Measurements from ENCODE around the gene KRTAP4-7.
"Not testable (repeated sequence)": the region's sequence is repeated elsewhere in the genome, so short reads cannot be mapped to it uniquely, and the experiment has no call there.

The KRTAP4-7 gene

DNA sequence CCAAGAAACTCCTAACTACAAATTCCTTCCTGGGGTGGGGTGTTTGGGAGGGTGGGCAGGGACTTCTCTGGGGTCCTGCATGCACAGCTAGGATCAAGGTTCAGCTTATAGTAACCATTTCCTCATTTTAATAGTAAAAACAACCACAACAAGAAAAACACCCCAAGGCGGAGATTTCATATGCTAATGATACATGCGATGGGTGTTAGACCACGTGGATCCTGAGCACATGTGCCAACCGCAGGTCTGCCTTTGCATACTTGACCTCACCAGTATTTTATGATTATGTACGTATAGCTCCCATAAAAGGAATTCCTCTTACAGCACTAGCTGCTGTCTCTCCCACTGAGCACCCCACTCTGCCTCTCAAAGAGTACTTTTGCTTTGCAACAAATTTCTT lies 32.3 kb downstream of the KRTAP4-7 start:
- DNase-seq, result no peak

DNA sequence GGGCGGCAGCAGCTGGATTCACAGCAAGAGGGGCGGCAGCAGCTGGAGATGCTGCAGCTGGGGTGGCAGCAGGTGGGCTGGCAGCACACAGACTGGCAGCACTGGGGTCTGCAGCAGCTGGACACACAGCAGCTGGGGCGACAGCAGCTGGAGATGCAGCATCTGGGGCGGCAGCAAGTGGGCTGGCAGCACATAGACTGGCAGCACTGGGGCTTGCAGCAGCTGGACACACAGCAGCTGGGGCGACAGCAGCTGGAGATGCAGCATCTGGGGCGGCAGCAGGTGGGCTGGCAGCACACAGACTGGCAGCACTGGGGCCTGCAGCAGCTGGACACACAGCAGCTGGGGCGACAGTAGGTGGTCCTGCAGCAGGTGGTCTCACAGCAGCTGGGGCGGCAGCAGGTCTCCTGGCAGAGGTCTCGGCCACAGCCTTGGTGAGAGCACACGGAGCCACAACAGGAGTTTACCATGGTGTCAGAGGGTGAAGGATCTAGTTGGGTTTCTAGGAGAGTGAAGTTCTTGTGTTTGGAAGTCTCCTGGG lies 34.0 kb downstream of the KRTAP4-7 start, which contains the start of gene KRTAP4-11:
Gene KRTAP4-11 (minus strand): TSS at position 528 of the 541 bp plus-strand sequence. CDS start 58 bp downstream, at position 470.
- not testable (repeated sequence) for DNase-seq

DNA sequence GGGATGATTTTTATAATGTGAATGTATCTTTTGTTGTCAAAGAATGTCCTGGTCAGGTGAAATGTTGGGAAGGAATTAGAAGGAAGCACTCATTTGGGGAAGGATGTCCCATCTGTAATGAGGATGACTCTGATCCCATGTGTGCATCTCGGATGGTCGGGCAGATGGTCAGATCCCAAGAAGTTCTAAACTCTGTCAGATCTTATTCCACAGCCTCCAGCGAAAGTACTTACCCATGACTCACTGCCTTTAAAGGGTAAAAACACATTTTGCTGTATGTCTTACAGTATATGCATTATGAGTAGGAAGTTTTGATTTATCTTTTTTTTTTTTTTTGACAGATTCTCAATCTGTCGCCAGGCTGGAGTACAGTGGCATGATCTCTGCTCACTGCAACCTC lies 34.8 kb downstream of the KRTAP4-7 start:
- no peak for DNase-seq

DNA sequence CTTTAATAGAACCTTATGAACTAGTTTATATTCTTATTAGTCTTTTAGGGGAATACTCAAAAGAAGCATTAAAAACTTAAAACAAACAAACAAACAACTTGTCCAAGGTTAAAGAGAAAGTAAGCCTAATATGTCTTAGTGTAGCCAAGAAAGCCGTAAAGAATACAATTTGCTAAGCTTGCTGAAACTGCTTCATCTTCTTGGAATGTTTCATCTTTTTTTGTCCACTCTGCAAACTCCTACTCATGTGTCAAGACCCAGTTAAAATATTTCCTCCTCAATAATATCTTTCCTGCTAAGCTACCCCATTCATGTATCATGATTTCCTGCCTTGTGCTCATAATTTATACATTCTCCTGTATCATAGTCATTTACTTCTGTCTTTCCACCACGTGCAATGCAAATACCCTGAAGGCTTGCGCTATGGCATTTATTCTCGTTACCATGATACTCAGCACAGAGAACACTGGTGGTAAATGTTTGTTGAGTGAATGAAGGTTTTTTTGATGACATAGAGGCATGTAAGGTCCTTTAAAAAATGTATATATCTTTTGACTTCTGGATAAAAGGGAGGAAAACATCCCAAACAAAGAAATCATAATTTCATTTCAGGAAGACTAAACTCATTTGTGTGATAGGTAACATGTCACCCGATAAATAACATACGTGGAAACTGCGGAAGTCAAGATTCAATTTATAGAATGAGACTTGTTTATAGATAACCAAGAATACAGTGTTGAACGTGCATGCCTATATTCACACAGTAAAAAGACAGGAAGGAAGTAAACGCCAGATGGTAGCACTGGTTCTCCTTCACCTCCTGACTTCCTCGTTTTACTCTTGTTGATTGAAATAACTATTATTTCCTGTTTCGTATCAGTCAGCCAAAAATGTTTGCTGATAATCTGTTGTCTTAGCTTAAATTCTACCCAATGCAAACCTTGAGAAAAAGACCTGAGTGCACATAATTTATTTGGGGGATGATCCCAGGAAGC lies 36.0 kb downstream of the KRTAP4-7 start:
- DNase-seq, result not testable (repeated sequence)

DNA sequence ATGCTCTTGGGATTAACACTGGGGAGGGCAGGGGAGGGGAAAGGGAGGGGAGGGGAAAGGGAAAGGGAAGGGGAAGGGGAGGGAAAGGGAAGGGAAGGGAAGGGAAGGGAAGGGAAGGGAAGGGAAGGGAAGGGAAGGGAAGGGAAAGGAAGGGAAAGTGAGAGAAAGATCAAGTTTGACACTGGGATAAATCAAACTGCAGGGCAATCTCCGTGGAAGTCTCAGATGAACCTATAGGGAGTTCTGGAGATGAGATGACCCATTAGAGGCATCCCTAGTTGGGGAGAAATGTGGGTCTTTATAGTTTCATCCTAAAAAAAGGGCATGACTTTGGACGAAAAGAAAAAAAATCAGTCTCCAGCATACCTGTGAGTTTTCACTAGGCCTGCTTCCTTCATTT lies 37.8 kb downstream of the KRTAP4-7 start:
- no peak for DNase-seq

DNA sequence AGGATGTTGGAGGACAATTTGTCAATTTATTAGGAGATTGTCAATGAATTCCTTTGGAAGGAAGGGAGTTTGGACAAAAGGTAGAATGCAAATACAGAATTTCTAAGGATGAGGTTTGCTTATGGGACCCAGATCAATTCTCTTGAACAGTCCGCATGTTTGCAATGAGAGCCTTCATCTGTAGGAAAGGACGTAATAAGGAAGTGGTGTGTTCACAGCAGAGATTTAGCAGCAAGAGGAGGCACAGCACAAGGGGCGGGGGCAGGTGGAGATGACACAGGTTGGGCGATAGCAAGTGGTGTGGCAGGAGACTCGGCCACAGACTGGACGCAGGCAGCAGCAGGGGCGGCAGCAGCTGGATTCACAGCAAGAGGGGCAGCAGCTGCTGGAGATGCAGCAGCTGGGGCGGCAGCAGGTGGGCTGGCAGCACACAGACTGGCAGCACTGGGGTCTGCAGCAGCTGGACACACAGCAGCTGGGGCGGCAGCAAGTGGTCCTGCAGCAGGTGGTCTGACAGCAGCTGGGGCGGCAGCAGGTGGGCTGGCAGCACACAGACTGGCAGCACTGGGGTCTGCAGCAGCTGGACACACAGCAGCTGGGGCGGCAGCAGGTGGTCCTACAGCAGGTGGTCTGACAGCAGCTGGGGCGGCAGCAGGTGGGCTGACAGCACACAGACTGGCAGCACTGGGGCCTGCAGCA lies 39.5 kb downstream of the KRTAP4-7 start:
- not testable (repeated sequence) for DNase-seq

DNA sequence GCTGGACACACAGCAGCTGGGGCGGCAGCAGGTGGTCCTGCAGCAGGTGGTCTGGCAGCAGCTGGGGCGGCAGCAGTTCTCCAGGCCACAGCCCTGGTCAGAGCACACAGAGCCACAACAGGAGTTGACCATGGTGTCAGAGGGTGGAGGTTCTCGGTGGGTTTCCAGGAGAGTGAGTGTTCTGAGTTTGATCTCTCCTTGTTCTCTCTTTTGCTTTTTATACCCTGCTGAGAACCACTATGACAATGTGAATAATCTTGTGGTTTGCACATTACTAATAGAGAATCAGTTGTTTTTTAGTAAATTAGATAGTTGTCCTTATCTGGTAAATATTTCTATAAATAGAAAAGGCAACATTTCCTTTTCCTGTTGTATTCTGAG lies 40.0 kb downstream of the KRTAP4-7 start, which contains the start of gene KRTAP4-12:
Gene KRTAP4-12 (minus strand): TSS at position 192 of the 381 bp plus-strand sequence. CDS start 60 bp downstream, at position 132.
- not testable (repeated sequence) for DNase-seq

DNA sequence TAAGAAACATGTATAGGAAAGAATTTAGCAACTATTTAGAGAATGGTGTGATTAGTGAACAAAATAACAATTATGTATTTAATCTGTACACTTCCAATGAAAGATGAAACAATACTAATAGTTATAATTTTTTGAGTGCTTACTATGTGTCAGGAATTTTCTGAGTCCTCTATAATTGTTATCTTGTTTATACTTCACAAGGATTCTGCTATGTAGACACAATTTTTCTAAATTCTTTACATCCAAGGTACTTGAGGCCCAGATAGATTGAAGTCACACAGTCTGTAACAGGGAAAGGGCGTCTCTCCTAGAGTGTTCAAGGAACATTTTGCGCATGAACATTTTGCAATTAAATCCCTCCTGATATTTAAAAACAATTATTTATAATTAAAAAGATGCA lies 41.1 kb downstream of the KRTAP4-7 start:
- DNase-seq, result no peak

DNA sequence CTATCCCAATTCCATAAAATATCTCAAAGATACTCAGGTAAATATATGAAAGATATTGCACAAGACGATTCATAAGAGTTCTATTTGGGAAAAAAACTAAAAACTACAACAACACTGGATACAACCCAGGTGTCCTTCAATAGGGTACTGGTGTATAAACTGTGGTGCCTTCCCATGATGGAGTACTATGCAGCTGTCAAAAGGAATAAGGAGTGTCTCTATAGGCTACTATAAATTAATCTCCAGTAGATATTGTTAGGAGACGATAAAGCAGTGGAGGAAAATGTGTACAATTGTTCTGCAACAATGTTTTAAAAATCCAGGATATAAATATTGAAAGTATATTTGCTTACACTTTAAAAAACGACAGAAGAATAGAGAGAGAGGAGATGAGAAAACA lies 42.5 kb downstream of the KRTAP4-7 start:
- DNase-seq, result no peak

DNA sequence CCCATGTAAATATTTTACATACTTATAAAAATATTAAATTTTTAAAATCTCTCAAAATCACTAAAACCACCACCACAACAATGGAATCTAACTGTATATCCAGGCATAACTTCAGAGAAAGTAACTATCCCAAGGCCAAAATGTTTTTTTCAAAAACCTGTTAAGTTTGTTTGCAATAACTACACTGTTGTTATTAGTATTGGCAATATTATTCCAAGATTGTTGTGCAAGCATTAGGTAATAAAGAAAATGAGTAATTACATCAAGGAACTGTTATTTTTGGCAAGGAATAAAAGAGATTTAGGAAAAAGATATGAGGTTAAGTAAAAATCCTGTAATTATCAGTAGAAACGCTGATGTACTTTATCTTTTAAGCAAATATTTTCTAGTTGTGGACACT lies 43.4 kb downstream of the KRTAP4-7 start:
- no peak for DNase-seq

DNA sequence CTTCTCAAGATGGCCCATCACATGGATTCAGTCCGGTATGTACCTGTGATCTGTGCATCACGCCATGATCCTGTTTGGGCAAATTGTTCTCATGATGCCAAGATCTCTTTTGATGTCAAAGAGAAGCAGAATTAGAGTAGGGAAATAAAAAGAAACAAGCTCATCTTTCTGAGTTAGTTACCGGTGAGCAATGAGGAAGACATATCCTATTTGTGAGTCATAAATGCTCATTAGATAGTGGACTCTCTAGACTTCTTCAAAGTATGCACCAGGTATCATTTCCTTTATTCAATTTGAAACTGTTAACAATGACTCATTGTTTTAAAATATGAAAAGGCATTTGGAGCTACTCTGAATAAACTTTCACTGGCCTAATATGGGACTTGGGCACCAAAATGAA lies 48.0 kb downstream of the KRTAP4-7 start:
- DNase-seq, result no peak

DNA sequence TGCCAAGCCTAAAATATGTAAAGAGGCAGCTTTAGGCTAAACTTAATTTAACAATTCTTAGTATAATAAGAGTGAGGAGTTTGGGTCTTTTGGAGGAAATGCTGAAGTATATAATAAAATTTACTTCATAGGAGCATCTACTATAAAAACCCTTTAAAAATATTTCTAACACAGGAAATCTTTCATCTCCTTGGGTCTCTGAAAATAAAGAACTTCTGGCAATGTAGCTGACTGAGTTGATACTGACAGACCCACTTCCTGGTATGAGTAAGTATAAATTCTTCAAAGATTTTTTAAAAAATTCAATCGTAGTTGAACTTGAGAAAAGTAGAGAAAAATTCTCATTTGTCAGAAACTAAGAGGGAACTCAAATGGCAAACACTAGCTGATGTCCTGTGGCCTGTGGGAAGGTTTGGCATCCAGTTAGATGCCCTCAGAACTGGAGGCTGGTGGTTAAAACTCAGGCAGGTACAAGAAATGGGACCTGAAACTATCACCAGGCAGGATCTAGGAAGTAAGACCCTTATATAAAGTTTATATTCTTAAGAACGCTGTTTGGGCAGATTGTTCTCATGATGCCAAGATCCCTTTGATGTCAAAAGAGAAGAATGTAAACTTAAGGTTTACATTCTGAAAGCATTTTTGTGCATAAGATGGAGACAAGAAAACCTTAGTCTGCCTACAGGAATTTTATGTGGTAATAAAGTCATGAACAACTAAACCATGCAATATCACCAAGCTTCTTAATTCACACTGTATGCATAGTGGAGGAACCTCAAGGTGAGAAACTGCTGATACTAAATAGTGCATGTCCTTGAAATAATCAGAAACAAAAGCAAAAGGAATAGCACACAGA lies 50.2 kb downstream of the KRTAP4-7 start:
- DNase-seq, result no peak

Measured in activated CD8-positive, alpha-beta memory T cell treated with anti-CD3 and anti-CD28 coated beads, Interleukin-2, amount 50 U/mL, for 4 hours (primary cell).